Body of pancreas (tissue), 4 donors: ENCODE data around the gene CHST4.

Experiments
- CTCF ChIP-seq, 7 experiments: fragments of 450-650 bp in 4 of 7; fragments of 200-600 bp in 3 of 7; sonication (generic) in 3 of 7; IDR thresholded peaks; one replicate each; pipeline ENCODE4 v1.5.1; 2016 to 2019; ENCODE audit warnings: antibody characterized with exemption in 7 of 7
- POLR2A ChIP-seq, 3 donors: fragments of 450-650 bp; IDR thresholded peaks; one replicate each; pipeline ENCODE4 v1.6.1; 2016; ENCODE audit warnings: antibody characterized with exemption in 3 of 3, mild to moderate bottlenecking in 2 of 3

DNA sequence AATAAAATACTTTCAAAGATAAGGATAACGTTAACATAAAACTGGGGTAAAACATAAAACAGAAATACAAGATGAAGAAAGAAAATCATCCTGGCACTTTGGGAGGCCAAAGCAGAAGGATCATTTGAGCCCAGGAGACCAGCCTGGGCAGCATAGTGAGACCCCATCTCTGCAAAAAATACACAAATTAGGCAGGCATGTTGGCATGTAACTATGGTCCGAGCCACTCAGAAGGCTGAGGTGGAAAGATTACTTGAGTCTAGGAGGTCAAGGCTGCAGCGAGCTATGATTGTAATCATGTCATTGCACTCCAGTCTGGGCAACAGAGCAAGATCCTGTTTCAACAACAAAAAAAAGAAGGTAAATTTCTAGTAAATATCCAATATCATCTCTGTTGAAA lies 31.1 kb downstream of the CHST4 start:
- no peak for TF ChIP-seq CTCF (IDR thresholded peaks at IDR 0.05)
- TF ChIP-seq POLR2A (IDR thresholded peaks at IDR 0.05) = no peak
